ENCODE results near the gene PACS1.

DNA sequence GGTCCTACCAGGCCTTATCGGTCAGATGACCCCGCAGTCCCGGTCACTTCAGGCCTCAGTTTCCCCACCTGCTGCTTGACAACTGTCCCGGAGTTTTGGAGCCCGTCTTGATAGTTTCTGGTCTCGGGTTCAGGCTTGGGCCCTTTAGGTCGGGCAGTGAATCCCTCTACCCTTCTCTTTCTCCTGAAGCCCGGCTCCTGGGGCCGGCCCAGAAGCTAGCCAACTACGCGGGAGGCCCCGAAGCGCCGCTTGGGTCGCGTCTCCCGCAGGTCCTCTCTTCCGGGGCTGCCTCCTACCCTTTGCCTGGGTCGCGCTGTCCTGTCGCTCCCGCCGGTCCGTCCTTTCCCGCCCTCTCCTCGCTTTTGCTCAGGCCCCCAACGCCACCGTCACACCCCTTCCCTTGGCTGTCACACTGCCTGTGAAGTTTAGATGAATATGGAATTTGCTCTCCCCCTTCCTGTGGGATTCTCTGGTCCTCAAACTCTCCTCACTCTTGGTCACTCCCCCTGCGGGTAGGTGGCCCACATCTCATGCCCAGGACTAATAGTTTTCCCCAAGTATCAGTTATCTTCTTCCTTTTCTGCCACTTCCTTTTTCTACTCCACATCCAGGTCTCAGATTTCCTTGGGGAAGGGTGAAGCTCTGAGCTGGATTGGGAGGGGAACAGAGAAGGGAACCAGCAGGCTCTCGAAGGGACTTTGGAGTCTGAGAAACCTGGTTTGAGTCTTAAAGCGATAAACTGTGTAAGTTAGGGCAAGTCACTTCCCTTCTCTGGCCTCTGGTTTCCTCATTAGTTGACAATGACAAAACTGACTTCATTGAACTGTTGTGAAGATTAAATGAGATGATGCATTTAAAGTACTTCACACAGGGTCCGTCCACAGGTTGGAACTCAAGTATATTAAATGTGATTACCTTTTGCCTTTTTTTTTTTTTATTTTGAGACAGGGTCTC lies 199.2 kb downstream of the PACS1 start:
- TF ChIP-seq POLR2AphosphoS5 (IDR thresholded peaks at IDR 0.05; ENCODE audit: low read depth, low read length): no peak
- no peak for TF ChIP-seq TAF1 (IDR thresholded peaks at IDR 0.05; ENCODE audit: low read depth, low read length)
- no peak for TF ChIP-seq POLR2A (IDR thresholded peaks at IDR 0.05; ENCODE audit: low read depth, low read length)

Data from GM12891 (cell line).